OCI-LY1 (cell line): ENCODE measurements around the gene TPM2.

Source experiments
- H2AFZ ChIP-seq: fragments of 200-600 bp; sonication (generic), shearing (Covaris generic); 2 replicates; pipeline ENCODE4 v1.6.0; 2014; ENCODE audit warnings: antibody characterized with exemption, mild to moderate bottlenecking, low read length
- H3F3A ChIP-seq: fragments of 200-600 bp; sonication (generic), shearing (Covaris generic); 2 replicates; pipeline ENCODE4 v1.6.0; 2014; ENCODE audit warnings: mild to moderate bottlenecking, antibody characterized with exemption, low read length, moderate library complexity; ENCODE audit not compliant: insufficient read depth
- H3K27ac ChIP-seq: fragments of 200-600 bp; sonication (generic); 2 replicates; pipeline ENCODE4 v1.5.1; 2014; ENCODE audit warnings: low read length, mixed run types, mild to moderate bottlenecking, low read depth; ENCODE audit not compliant: poor library complexity, severe bottlenecking
- H3K27me3 ChIP-seq: fragments of 200-600 bp; sonication (generic); 2 replicates; pipeline ENCODE4 v1.6.0; 2014; ENCODE audit warnings: antibody characterized with exemption, mild to moderate bottlenecking, low read length, moderate library complexity; ENCODE audit not compliant: insufficient read depth
- H3K36me3 ChIP-seq: fragments of 200-600 bp; sonication (generic); 2 replicates; pipeline ENCODE4 v1.6.1; 2014; ENCODE audit warnings: mild to moderate bottlenecking, antibody characterized with exemption, low read length, moderate library complexity, mixed read lengths; ENCODE audit not compliant: insufficient read depth
- H3K4me1 ChIP-seq: fragments of 200-600 bp; sonication (generic); 2 replicates; pipeline ENCODE4 v1.5.1; 2014; ENCODE audit warnings: mild to moderate bottlenecking, low read length, moderate library complexity; ENCODE audit not compliant: insufficient read depth, severe bottlenecking
- H3K4me2 ChIP-seq: fragments of 200-600 bp; sonication (generic), shearing (Covaris generic); 2 replicates; pipeline ENCODE4 v1.6.1; 2014; ENCODE audit warnings: low read length
- H3K4me3 ChIP-seq: fragments of 200-600 bp; sonication (generic); 2 replicates; pipeline ENCODE4 v1.5.1; 2014; ENCODE audit warnings: low read length, low read depth, mild to moderate bottlenecking, mixed read lengths; ENCODE audit not compliant: poor library complexity, severe bottlenecking
- H3K79me2 ChIP-seq: fragments of 200-600 bp; shearing (Covaris generic); 2 replicates; pipeline ENCODE4 v1.6.1; 2016; ENCODE audit warnings: mixed run types, low read length, mixed read lengths; ENCODE audit not compliant: insufficient read depth
- H3K9ac ChIP-seq: fragments of 200-600 bp; sonication (generic), shearing (Covaris generic); 2 replicates; pipeline ENCODE4 v1.6.1; 2014; ENCODE audit warnings: mild to moderate bottlenecking, low read length, mixed read lengths
- H3K9me2 ChIP-seq: fragments of 200-600 bp; sonication (generic), shearing (Covaris generic); 2 replicates; pipeline ENCODE4 v1.6.1; 2014; ENCODE audit warnings: low read depth, mild to moderate bottlenecking, low read length, mixed read lengths
- H3K9me3 ChIP-seq: fragments of 200-600 bp; shearing (Covaris generic); 2 replicates; pipeline ENCODE4 v1.6.1; 2014; ENCODE audit warnings: low read length, mixed read lengths
- H4K20me1 ChIP-seq: fragments of 200-600 bp; sonication (generic), shearing (Covaris generic); 2 replicates; pipeline ENCODE4 v1.6.0; 2016; ENCODE audit warnings: mild to moderate bottlenecking, low read length; ENCODE audit not compliant: insufficient read depth
- CTCF ChIP-seq: fragments of 200-600 bp; sonication (generic), shearing (Covaris generic); IDR thresholded peaks from 2 replicates; pipeline ENCODE4 v1.5.1; 2017; ENCODE audit warnings: mild to moderate bottlenecking, antibody characterized with exemption, low read length, moderate library complexity, mixed read lengths
- EZH2 ChIP-seq: fragments of 200-600 bp; sonication (generic), shearing (Covaris generic); IDR thresholded peaks from 2 replicates; pipeline ENCODE4 v1.8.0; 2017; ENCODE audit warnings: borderline replicate concordance, mixed run types, mild to moderate bottlenecking, antibody characterized with exemption, low read length, moderate library complexity, mixed read lengths

The TPM2 gene

GRCh38 chr9:35728041-35728971, 38.6 kb upstream of the TPM2 start:
- Histone ChIP-seq H3K9ac (peak overlapping the region; percentile 27; the same call in 1 of the 2 replicates), H3K9me2 (no peaks in the 10 kb centered on the region), H3K27ac (peak overlapping the region; percentile 67), H4K20me1 (no peaks in the 10 kb centered on the region), H2AFZ (no peak overlapping the region), H3K4me2 (peak overlapping the region; percentile 94), H3F3A (no peaks in the 10 kb centered on the region), H3K79me2 (peaks cover 28% of the 10 kb centered on the region), H3K9me3 (no peaks in the 10 kb centered on the region), H3K36me3 (peaks cover 23% of the 10 kb centered on the region), H3K4me3 (peak overlapping the region; percentile 96), H3K4me1 (peaks cover 50% of the 10 kb centered on the region), H3K27me3 (no peaks in the 10 kb centered on the region)
- no peak for TF ChIP-seq EZH2

GRCh38 chr9:35727676-35728040, 37.9 kb upstream of the TPM2 start:
- H3K9me3 ChIP-seq = no peaks in the 10 kb centered on the region
- no peaks in the 10 kb centered on the region for H4K20me1 ChIP-seq
- peak overlapping the region; percentile 96 for H3K4me3 ChIP-seq
- peaks cover 28% of the 10 kb centered on the region for H3K79me2 ChIP-seq
- no peaks in the 10 kb centered on the region for H3F3A ChIP-seq
- H3K27ac ChIP-seq = peak overlapping the region; percentile 67
- H3K9ac ChIP-seq = peak overlapping the region; percentile 27; the same call in 1 of the 2 replicates
- no peak overlapping the region for H2AFZ ChIP-seq
- H3K36me3 ChIP-seq = peaks cover 27% of the 10 kb centered on the region
- H3K4me1 ChIP-seq = peaks cover 45% of the 10 kb centered on the region
- H3K9me2 ChIP-seq = no peaks in the 10 kb centered on the region
- TF ChIP-seq CTCF (no peak), EZH2 (no peak)
- no peaks in the 10 kb centered on the region for H3K27me3 ChIP-seq
- peak overlapping the region; percentile 94 for H3K4me2 ChIP-seq

- peaks cover 34% of the 10 kb centered on the region for H3K36me3 ChIP-seq
- no peaks in the 10 kb centered on the region for H3F3A ChIP-seq
- no peak overlapping the region for H3K4me2 ChIP-seq
- no peak overlapping the region for H2AFZ ChIP-seq
- peak overlapping the region; percentile 67 for H3K27ac ChIP-seq
- peaks cover 28% of the 10 kb centered on the region for H3K79me2 ChIP-seq
- no peaks in the 10 kb centered on the region for H3K9me2 ChIP-seq
- no peaks in the 10 kb centered on the region for H3K9me3 ChIP-seq
- H4K20me1 ChIP-seq = no peaks in the 10 kb centered on the region
- no peak for TF ChIP-seq EZH2
- peak; percentile 59 for TF ChIP-seq CTCF
- no peak overlapping the region for H3K9ac ChIP-seq
- H3K4me3 ChIP-seq = no peak overlapping the region
- no peaks in the 10 kb centered on the region for H3K27me3 ChIP-seq
- H3K4me1 ChIP-seq = peaks cover 45% of the 10 kb centered on the region
These were observed 37.2 kb upstream of the TPM2 start for GRCh38 chr9:35726931-35727330.
